HG03095 (cell line): ENCODE results near the gene SLC27A5.
"Not testable (repeated sequence)": the region's sequence is repeated elsewhere in the genome, so short reads cannot be mapped to it uniquely, and the experiment has no call there.

Experiments used
- ATAC-seq: cut with Tn5 transposase; IDR thresholded peaks from one replicate; pipeline ENCODE4 v1.9.1; 2021; ENCODE audit warnings: moderate library complexity; ENCODE audit not compliant: unreplicated experiment

SLC27A5 gene

GRCh38 chr19:58471736-58472135 lies 40.1 kb downstream of the SLC27A5 start:
- ATAC-seq, result no peak

GRCh38 chr19:58470837-58471543 lies 40.8 kb downstream of the SLC27A5 start:
- not testable (repeated sequence) for ATAC-seq

- ATAC-seq, result no peak
Observed at GRCh38 chr19:58469241-58470013, 42.4 kb downstream of the SLC27A5 start.

- no peak for ATAC-seq
Observed at GRCh38 chr19:58468216-58468839, 43.5 kb downstream of the SLC27A5 start.

GRCh38 chr19:58466760-58467589 lies 44.8 kb downstream of the SLC27A5 start, which contains the start of gene ZNF324:
Gene ZNF324, plus strand, starts transcription at chr19:58467080. Its CDS starts 2,106 bp downstream, at chr19:58469186.
- ATAC-seq, result peak; percentile 76

GRCh38 chr19:58466089-58466759 lies 45.6 kb downstream of the SLC27A5 start:
- ATAC-seq, result no peak

GRCh38 chr19:58460039-58460438 lies 51.8 kb downstream of the SLC27A5 start:
- ATAC-seq, result no peak

GRCh38 chr19:58456111-58456510 lies 55.7 kb downstream of the SLC27A5 start:
- ATAC-seq, result no peak

GRCh38 chr19:58455306-58455705 lies 56.5 kb downstream of the SLC27A5 start:
- ATAC-seq, result no peak

GRCh38 chr19:58453743-58454142 lies 58.0 kb downstream of the SLC27A5 start:
- no peak for ATAC-seq

- peak; percentile 87 for ATAC-seq
Observed at GRCh38 chr19:58451358-58452101, 60.3 kb downstream of the SLC27A5 start, which contains the start of gene ZNF324B. Gene ZNF324B, plus strand, starts transcription at chr19:58451622. Its CDS starts 2,080 bp downstream, at chr19:58453702.

- ATAC-seq, result no peak
Observed at GRCh38 chr19:58450856-58451357, 60.9 kb downstream of the SLC27A5 start.

GRCh38 chr19:58449980-58450379 lies 61.8 kb downstream of the SLC27A5 start:
- ATAC-seq, result not testable (repeated sequence)

- ATAC-seq, result not testable (repeated sequence)
Observed at GRCh38 chr19:58448860-58449259, 62.9 kb downstream of the SLC27A5 start.
